ENCODE data around the gene OXNAD1.

OXNAD1 gene

DNA sequence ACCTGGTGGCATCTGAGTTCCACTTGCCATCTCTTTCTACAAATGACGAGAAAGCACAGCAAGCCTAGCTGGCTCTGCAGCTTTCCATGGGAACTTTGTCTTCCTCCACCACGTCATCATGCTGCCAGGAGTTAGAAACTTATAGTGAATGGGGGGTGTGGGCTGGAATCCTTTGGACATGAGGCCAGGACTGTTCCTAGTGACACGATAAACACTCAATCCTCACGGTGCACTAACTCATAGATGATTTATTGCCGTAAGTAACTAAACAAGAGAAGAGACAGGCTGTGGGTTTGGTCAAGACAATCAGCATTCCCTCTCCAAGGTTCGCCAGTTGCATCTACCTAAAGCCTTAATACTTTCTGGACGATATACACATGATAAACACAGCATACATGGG lies 50.6 kb downstream of the OXNAD1 start:
- TF ChIP-seq NFIC (IDR thresholded peaks at IDR 0.05) (no peak), RAD21 (IDR thresholded peaks at IDR 0.05; ENCODE audit: low read depth) (no peak), CREB1 (IDR thresholded peaks at IDR 0.05; ENCODE audit: low read depth) (no peak), USF1 (IDR thresholded peaks at IDR 0.05) (no peak), TCF12 (IDR thresholded peaks at IDR 0.05; ENCODE audit: low read depth) (no peak), REST (IDR thresholded peaks at IDR 0.05; ENCODE audit: low read depth) (no peak), CEBPB (IDR thresholded peaks at IDR 0.05) (no peak)
- TF ChIP-seq, protein P1, sequence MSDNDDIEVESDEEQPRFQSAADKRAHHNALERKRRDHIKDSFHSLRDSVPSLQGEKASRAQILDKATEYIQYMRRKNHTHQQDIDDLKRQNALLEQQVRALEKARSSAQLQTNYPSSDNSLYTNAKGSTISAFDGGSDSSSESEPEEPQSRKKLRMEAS (IDR thresholded peaks at IDR 0.05), result no peak

DNA sequence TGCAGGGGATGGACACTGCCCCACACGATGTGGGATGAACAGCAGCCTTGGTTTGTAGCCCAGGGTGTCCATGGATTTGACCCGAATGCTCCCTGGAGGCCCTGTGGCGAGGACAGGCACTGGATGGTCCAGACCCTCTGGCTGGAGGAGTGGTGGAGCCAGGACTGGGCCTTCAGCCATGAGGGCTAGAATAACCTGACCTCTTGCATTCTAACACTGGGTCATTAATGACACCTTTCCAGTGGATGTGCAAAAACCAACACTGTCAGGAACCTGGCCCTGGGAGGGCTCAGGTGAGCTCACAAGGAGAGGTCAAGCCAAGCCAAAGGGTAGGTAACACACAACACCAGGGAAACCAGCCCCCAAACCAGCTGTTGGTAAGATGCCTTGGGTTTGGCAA lies 51.4 kb downstream of the OXNAD1 start:
- no peak for TF ChIP-seq RAD21 (IDR thresholded peaks at IDR 0.05; ENCODE audit: low read depth)
- no peak for TF ChIP-seq YY1 (IDR thresholded peaks at IDR 0.05; ENCODE audit: low read depth)
- no peak for TF ChIP-seq EP300 (IDR thresholded peaks at IDR 0.05; ENCODE audit: borderline replicate concordance)
- no peak for TF ChIP-seq TCF12 (IDR thresholded peaks at IDR 0.05; ENCODE audit: low read depth)
- TF ChIP-seq ZBTB7A (IDR thresholded peaks at IDR 0.05; ENCODE audit: low read depth), result no peak
- no peak for TF ChIP-seq FOXM1 (IDR thresholded peaks at IDR 0.05; ENCODE audit: borderline replicate concordance, low read depth)
- TF ChIP-seq TAF1 (IDR thresholded peaks at IDR 0.05; ENCODE audit: low read depth), result no peak
- TF ChIP-seq CEBPB (IDR thresholded peaks at IDR 0.05), result no peak
- no peak for TF ChIP-seq REST (IDR thresholded peaks at IDR 0.05; ENCODE audit: low read depth)
- TF ChIP-seq, protein P1 (IDR thresholded peaks at IDR 0.05), result no peak
- TF ChIP-seq CREB1 (IDR thresholded peaks at IDR 0.05; ENCODE audit: low read depth), result no peak
- no peak for TF ChIP-seq NFIC (IDR thresholded peaks at IDR 0.05)
- no peak for TF ChIP-seq EGR1 (IDR thresholded peaks at IDR 0.05)
- no peak for TF ChIP-seq TEAD4 (IDR thresholded peaks at IDR 0.05)
- no peak for TF ChIP-seq USF1 (IDR thresholded peaks at IDR 0.05)

- TF ChIP-seq USF1 (IDR thresholded peaks at IDR 0.05) (no peak), CREB1 (IDR thresholded peaks at IDR 0.05; ENCODE audit: low read depth) (no peak), RAD21 (IDR thresholded peaks at IDR 0.05; ENCODE audit: low read depth) (no peak), NFIC (IDR thresholded peaks at IDR 0.05) (no peak), YY1 (IDR thresholded peaks at IDR 0.05; ENCODE audit: low read depth) (no peak), EGR1 (IDR thresholded peaks at IDR 0.05) (no peak), EP300 (IDR thresholded peaks at IDR 0.05; ENCODE audit: borderline replicate concordance) (no peak), TAF1 (IDR thresholded peaks at IDR 0.05; ENCODE audit: low read depth) (no peak), FOXM1 (IDR thresholded peaks at IDR 0.05; ENCODE audit: borderline replicate concordance, low read depth) (no peak)
These were observed 52.0 kb downstream of the OXNAD1 start for GRCh38 chr3:16316847-16317560.

DNA sequence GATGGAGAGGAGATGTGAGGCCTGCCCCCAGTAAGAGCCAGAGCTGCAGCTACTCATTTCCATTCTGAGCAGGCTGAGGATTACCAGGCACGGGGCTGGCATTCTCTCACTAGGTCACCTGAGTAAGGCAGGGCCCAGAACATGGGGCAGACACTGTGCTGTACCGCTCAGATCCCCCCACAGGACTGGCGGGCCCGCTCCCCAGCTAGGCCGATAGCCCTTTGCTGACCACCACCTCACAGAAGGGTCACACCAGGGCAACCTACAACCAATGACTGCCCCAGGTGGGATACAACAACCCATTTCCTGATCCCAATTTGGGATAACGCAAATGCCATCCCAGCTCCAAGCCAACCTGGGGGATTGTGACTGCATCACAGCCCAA lies 52.5 kb downstream of the OXNAD1 start:
- TF ChIP-seq NFIC (IDR thresholded peaks at IDR 0.05) (no peak), REST (IDR thresholded peaks at IDR 0.05; ENCODE audit: low read depth) (no peak), CREB1 (IDR thresholded peaks at IDR 0.05; ENCODE audit: low read depth) (no peak), EP300 (IDR thresholded peaks at IDR 0.05; ENCODE audit: borderline replicate concordance) (no peak), TAF1 (IDR thresholded peaks at IDR 0.05; ENCODE audit: low read depth) (no peak), USF1 (IDR thresholded peaks at IDR 0.05) (no peak), CEBPB (IDR thresholded peaks at IDR 0.05) (no peak), FOXM1 (IDR thresholded peaks at IDR 0.05; ENCODE audit: borderline replicate concordance, low read depth) (no peak), YY1 (IDR thresholded peaks at IDR 0.05; ENCODE audit: low read depth) (no peak), ZBTB7A (IDR thresholded peaks at IDR 0.05; ENCODE audit: low read depth) (no peak), EGR1 (IDR thresholded peaks at IDR 0.05) (no peak)
- TF ChIP-seq, protein P1 (IDR thresholded peaks at IDR 0.05), result no peak

Measured in Ishikawa (cell line).